GM18873 (cell line): ENCODE results near the gene MESP2.
"Not testable (repeated sequence)": the region's sequence is repeated elsewhere in the genome, so short reads cannot be mapped to it uniquely, and the experiment has no call there.

ENCODE experiments used
- ATAC-seq: cut with Tn5 transposase; IDR thresholded peaks from one replicate; pipeline ENCODE4 v1.9.1; 2021; ENCODE audit warnings: mild to moderate bottlenecking, moderate library complexity, moderate number of reproducible peaks; ENCODE audit not compliant: unreplicated experiment, low FRiP score

The MESP2 gene

GRCh38 chr15:89777782-89778380 is 1.7 kb downstream of the MESP2 start:
- no peak for ATAC-seq

- ATAC-seq = no peak
Measured at GRCh38 chr15:89778861-89779260, 2.7 kb downstream of the MESP2 start.

- no peak for ATAC-seq
Measured at GRCh38 chr15:89780601-89781000, 4.5 kb downstream of the MESP2 start.

- no peak for ATAC-seq
Measured at GRCh38 chr15:89781055-89781454, 4.9 kb downstream of the MESP2 start.

GRCh38 chr15:89781891-89782618 is 5.9 kb downstream of the MESP2 start:
- no peak for ATAC-seq

- ATAC-seq = not testable (repeated sequence)
Measured at GRCh38 chr15:89782619-89782950, 6.5 kb downstream of the MESP2 start.

- no peak for ATAC-seq
Measured at GRCh38 chr15:89783111-89783860, 7.2 kb downstream of the MESP2 start.

- ATAC-seq = no peak
Measured at GRCh38 chr15:89783861-89784685, 7.9 kb downstream of the MESP2 start.

- ATAC-seq = no peak
Measured at GRCh38 chr15:89784686-89784960, 8.5 kb downstream of the MESP2 start.

- no peak for ATAC-seq
Measured at GRCh38 chr15:89785064-89785773, 9.1 kb downstream of the MESP2 start.

GRCh38 chr15:89785774-89786140 is 9.6 kb downstream of the MESP2 start:
- no peak for ATAC-seq

GRCh38 chr15:89787944-89788343 is 11.8 kb downstream of the MESP2 start:
- ATAC-seq = no peak

GRCh38 chr15:89788585-89788984 is 12.5 kb downstream of the MESP2 start:
- not testable (repeated sequence) for ATAC-seq

GRCh38 chr15:89790206-89790605 is 14.1 kb downstream of the MESP2 start:
- no peak for ATAC-seq

- ATAC-seq = no peak
Measured at GRCh38 chr15:89790661-89791060, 14.5 kb downstream of the MESP2 start.

- no peak for ATAC-seq
Measured at GRCh38 chr15:89792106-89792805, 16.1 kb downstream of the MESP2 start.

- no peak for ATAC-seq
Measured at GRCh38 chr15:89794627-89795241, 18.6 kb downstream of the MESP2 start.

GRCh38 chr15:89795996-89796395 is 19.9 kb downstream of the MESP2 start:
- no peak for ATAC-seq

- no peak for ATAC-seq
Measured at GRCh38 chr15:89797678-89798201, 21.6 kb downstream of the MESP2 start.
